ENCODE results near the gene TET3. TPM values are rescaled to one million over a fixed set of nuclear protein-coding genes. Genes with fewer than 3 reads are reported as not detected.

The TET3 gene
- total RNA-seq, 1 donor from 2014 or later: 6.2 TPM

DNA sequence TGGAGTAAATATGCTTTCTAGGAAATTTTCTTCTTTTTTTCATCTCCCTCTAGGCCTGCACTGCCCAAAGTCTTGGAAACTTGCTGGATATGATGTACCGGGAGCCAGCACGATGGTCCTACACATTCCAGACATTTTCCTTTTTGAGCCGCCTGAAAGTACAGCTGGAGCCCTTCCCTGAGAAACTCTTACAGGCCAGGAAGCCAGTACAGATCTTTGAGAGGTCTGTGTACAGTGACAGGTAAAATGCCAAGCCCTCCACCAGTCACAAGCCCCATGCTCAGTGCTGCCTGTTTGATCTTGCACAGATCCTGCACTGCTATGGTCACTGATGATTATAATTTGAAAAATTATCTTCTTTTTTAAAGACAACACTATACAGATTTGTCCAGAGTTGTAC lies 38.0 kb upstream of the TET3 start:
- H3K79me2 ChIP-seq (ENCODE audit: low read depth): peaks cover 46% of the 10 kb centered on the region
- peaks cover 3% of the 10 kb centered on the region for H3K36me3 ChIP-seq
- no peak overlapping the region for H3K4me3 Mint-ChIP-seq
- no peak overlapping the region for H3K4me3 ChIP-seq
- TF ChIP-seq, protein P1, sequence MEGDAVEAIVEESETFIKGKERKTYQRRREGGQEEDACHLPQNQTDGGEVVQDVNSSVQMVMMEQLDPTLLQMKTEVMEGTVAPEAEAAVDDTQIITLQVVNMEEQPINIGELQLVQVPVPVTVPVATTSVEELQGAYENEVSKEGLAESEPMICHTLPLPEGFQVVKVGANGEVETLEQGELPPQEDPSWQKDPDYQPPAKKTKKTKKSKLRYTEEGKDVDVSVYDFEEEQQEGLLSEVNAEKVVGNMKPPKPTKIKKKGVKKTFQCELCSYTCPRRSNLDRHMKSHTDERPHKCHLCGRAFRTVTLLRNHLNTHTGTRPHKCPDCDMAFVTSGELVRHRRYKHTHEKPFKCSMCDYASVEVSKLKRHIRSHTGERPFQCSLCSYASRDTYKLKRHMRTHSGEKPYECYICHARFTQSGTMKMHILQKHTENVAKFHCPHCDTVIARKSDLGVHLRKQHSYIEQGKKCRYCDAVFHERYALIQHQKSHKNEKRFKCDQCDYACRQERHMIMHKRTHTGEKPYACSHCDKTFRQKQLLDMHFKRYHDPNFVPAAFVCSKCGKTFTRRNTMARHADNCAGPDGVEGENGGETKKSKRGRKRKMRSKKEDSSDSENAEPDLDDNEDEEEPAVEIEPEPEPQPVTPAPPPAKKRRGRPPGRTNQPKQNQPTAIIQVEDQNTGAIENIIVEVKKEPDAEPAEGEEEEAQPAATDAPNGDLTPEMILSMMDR (IDR thresholded peaks at IDR 0.05): no peak
- no peak for TF ChIP-seq EZH2 (IDR thresholded peaks at IDR 0.05)
- no peaks in the 10 kb centered on the region for H3K27me3 Mint-ChIP-seq (ENCODE audit: insufficient read depth, low read depth)
- H4K20me1 ChIP-seq (ENCODE audit: low read depth): peaks cover 56% of the 10 kb centered on the region
- H3K9ac ChIP-seq: no peak overlapping the region
- no peak overlapping the region for H3K4me2 ChIP-seq
- H3K4me1 Mint-ChIP-seq: no peaks in the 10 kb centered on the region
- H3K36me3 Mint-ChIP-seq: peaks cover 40% of the 10 kb centered on the region
- H3K4me1 ChIP-seq: no peaks in the 10 kb centered on the region
- no peak for DNase-seq (ENCODE audit: low spot score)
- no peaks in the 10 kb centered on the region for H3K27me3 ChIP-seq
- H3K9me3 Mint-ChIP-seq: no peaks in the 10 kb centered on the region
- no peaks in the 10 kb centered on the region for H3F3A ChIP-seq (ENCODE audit: low read depth)
- H3K27ac ChIP-seq: no peak overlapping the region
- H2AFZ ChIP-seq (replicated peaks): no peak overlapping the region
- no peak overlapping the region for H3K27ac Mint-ChIP-seq
- no peaks in the 10 kb centered on the region for H3K9me3 ChIP-seq (ENCODE audit: low read depth)

DNA sequence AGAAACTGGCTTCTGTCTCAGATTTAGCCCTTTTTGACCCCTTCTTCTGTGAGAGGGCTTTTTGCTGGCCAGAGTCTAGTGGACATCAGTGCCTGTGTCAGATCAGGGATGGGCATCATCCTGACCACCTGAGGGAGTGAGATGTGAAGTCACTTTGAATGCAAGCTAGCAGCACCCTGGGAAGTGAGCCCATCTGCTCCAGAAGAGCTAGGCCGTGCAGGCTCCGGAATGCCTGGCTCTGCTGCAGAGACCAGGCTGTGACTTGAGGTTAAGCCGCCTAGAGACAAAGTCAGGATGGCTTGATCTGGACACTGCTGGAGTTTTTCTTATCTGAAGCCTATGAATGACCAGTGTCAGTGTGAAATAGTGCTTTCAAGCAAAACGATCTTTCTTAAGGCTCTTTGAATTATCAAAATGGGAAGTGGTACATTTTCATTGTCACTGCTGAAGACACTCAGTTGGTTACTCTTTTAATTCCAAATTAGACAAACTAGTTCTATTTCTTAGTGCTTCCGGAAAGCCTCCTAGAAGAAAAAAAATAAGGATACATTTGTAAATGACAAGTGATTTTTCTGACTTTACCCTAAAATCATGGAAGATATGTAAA lies 37.2 kb upstream of the TET3 start:
- H3K27ac Mint-ChIP-seq: no peak overlapping the region
- H3K4me1 Mint-ChIP-seq: no peaks in the 10 kb centered on the region
- H3F3A ChIP-seq (ENCODE audit: low read depth): no peaks in the 10 kb centered on the region
- TF ChIP-seq EZH2phosphoT487 (IDR thresholded peaks at IDR 0.05) (no peak), EZH2 (IDR thresholded peaks at IDR 0.05) (no peak)
- TF ChIP-seq, protein P1 (IDR thresholded peaks at IDR 0.05): no peak
- no peaks in the 10 kb centered on the region for H3K9me3 Mint-ChIP-seq
- H3K79me2 ChIP-seq (ENCODE audit: low read depth): peaks cover 38% of the 10 kb centered on the region
- peaks cover 59% of the 10 kb centered on the region for H4K20me1 ChIP-seq (ENCODE audit: low read depth)
- no peaks in the 10 kb centered on the region for H3K9me3 ChIP-seq (ENCODE audit: low read depth)
- H3K9ac ChIP-seq: no peak overlapping the region
- no peak overlapping the region for H3K27ac ChIP-seq
- H3K36me3 ChIP-seq: peaks cover 3% of the 10 kb centered on the region
- no peak overlapping the region for H3K4me2 ChIP-seq
- H3K4me3 ChIP-seq: no peak overlapping the region
- peaks cover 47% of the 10 kb centered on the region for H3K36me3 Mint-ChIP-seq
- no peaks in the 10 kb centered on the region for H3K27me3 ChIP-seq
- no peaks in the 10 kb centered on the region for H3K4me1 ChIP-seq
- no peak for DNase-seq (ENCODE audit: low spot score)
- no peak overlapping the region for H3K4me3 Mint-ChIP-seq
- H2AFZ ChIP-seq (replicated peaks): no peak overlapping the region
- no peaks in the 10 kb centered on the region for H3K27me3 Mint-ChIP-seq (ENCODE audit: insufficient read depth, low read depth)

DNA sequence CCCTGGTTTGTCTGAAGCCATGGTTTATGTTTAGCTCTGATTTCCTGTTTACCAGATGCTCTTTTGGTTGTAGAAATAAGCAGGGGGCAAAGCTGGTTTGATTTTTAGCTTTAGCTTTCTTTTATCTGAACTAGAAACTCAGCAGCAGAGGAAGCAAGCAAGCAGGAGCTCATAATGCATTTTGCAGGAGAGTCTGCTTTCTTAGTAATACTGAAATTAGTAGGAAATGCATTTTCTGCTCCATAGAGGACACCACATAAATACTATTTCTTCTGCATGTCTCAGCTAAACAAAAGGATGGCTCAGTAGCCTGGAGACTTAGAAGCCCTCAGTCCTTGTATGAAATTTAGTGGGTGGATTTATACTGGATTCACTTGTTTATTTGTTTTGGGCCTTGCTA lies 34.9 kb upstream of the TET3 start:
- Histone ChIP-seq H3K4me1 (no peaks in the 10 kb centered on the region), H3F3A (ENCODE audit: low read depth) (no peaks in the 10 kb centered on the region), H3K4me3 (no peak overlapping the region), H4K20me1 (ENCODE audit: low read depth) (peaks cover 40% of the 10 kb centered on the region), H2AFZ (replicated peaks) (no peak overlapping the region), H3K79me2 (ENCODE audit: low read depth) (peaks cover 15% of the 10 kb centered on the region), H3K27me3 (no peaks in the 10 kb centered on the region), H3K36me3 (peaks cover 3% of the 10 kb centered on the region), H3K27ac (no peak overlapping the region), H3K9ac (no peak overlapping the region), H3K4me2 (no peak overlapping the region), H3K9me3 (ENCODE audit: low read depth) (no peaks in the 10 kb centered on the region)
- Mint-ChIP-seq H3K27ac (no peak overlapping the region), H3K27me3 (ENCODE audit: insufficient read depth, low read depth) (no peaks in the 10 kb centered on the region), H3K4me1 (no peaks in the 10 kb centered on the region), H3K4me3 (no peak overlapping the region), H3K36me3 (peaks cover 50% of the 10 kb centered on the region), H3K9me3 (no peaks in the 10 kb centered on the region)
- TF ChIP-seq, protein P1 (IDR thresholded peaks at IDR 0.05): no peak
- TF ChIP-seq EZH2phosphoT487 (IDR thresholded peaks at IDR 0.05): no peak
- TF ChIP-seq EZH2 (IDR thresholded peaks at IDR 0.05): no peak
- DNase-seq (ENCODE audit: low spot score): no peak
